CD4-positive, alpha-beta T cell treated with Interleukin-15 for 1 hour (primary cell): ENCODE data around the gene DTNA.
"Not testable (repeated sequence)": the region's sequence is repeated elsewhere in the genome, so short reads cannot be mapped to it uniquely, and the experiment has no call there.

Source experiments
- DNase-seq: peaks from one replicate; pipeline ENCODE4 v3.0.0-alpha.2; 2020

The DTNA gene

DNA sequence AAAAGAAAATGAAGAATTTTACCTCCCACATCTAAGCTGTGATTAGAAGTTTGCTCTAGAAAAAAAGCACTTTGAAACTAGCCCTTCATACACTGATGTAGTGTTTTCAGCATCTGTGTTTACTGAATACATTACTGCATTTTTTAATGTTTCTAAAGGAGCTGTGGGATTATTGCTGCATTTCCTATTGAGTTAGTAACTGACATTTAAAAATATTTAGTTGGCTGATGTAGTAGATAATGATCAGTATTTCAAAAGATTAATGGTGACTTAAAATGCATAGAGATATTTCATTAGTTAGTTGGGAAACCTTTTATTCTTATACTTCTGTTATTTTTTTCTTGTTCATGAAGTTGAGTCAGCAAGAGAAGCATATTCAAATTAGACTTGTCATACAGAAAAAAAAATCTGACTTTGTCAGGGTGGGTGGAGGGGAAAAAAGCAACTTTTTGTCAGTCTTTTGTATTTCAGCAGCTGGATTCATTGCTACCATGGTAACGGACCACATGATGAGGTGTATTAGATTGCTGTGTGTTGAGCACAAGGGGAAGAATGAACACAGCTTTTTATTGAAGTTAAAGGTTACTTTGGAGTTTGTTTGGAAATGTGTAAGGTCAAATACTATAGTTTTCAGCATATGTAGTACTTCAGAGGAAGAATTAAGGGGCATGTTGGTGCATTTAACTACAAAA, at the start of gene DTNA:
DTNA (plus strand) TSS at position 549 of the 692 bp plus-strand sequence. CDS start 45,679 bp downstream, outside the sequence.
- DNase-seq, result peak; percentile 18

DNA sequence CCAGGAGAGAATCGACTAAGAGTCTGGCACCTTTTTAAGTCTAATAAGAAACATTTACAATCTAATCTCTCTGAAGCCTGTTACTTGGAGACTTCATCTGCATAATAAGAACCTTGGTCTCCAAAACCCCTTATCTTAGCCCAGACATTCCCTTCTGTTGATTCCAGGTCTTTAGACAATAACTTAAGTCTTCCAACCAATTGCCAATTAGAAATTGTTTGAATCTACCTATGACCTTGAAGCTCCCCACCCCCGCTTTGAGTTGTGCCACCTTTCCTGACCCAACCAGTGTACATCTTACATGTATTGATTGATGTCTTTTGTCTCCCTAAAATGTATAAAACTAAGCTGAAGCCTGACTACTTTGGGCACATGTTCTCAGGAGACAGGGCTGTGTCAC, 49.5 kb upstream of the DTNA start:
- DNase-seq, result no peak

DNA sequence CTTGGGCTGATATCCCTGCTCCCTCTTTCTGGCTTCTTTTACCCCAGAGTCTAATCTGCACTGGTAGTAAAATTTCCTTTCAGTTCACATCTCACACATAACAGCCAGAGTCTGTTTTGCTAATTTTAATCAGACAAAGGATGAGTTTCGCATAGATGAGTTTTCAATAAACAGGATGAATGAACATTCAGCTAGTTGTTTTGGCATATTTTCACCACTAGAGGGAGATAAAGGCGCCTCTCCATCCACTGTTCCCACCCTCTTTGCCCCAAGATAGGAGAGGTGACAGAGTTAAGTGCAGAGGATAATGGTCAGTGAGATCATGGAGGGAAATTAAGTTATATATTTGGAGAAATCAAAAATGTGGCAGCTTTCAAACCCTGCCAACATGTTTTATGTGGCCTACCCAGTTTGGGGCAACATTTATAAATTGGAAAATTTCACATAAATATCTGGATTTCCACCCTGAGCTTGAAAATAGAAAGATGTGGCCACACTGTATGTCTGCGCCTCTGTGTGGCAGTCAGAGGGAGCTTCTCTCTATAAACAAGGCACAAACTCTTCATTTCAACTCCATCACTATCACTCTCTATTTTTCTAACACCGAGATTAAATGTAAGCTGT, 48.5 kb upstream of the DTNA start:
- no peak for DNase-seq

DNA sequence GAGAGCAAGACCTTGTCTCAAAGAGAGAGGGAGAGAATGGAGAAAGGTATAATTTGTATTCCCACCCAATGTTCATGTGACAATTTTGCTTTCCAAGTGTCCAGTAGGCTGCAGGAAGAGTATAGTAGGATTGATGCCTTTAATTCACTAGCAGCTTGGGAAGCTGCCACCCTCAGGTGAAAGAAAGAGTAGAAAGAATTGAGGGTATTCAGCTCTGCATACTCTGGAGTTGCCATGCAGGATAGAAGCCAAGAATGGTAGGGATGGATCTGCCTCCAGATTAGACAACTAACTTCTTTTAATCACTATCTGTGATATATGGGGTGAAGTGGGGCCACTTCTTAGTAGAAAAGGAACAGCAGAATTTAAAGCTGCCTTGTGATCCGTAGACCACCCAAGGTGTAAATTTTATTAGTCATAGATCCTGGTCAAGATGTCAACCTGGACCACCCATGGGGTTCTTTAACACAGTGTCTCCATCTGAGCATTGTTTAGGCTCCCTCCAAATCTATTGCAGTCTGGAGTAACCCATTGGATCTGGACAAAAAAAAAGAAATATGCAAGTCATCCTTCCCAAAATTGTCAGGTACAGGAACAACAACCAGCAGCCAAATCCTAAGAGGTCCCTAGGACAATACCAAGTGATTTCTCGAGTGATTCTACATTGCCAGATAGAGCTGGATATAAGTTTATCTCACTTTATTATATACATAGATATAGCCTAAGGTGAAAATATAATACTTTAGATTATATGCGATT, 33.1 kb upstream of the DTNA start:
- no peak for DNase-seq

DNA sequence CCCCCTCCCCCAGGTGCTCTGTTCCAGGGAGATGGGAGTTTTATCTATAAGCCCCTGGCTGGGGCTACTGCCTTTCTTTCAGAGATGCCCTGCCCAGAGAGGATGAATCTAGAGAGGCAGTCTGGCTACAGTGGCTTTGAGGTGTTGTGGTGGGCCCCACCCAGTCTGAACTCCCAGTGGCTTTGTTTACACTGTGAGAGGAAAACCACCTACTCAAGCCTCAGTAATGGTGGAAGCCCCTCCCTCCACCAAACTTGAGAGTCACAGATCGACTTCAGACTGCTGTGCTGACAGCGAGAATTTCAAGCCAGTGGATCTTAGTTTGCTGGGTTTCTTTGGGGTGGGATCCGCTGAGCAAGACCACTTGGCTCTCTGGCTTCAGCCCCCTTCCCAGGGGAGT, 20.3 kb upstream of the DTNA start:
- DNase-seq, result not testable (repeated sequence)

DNA sequence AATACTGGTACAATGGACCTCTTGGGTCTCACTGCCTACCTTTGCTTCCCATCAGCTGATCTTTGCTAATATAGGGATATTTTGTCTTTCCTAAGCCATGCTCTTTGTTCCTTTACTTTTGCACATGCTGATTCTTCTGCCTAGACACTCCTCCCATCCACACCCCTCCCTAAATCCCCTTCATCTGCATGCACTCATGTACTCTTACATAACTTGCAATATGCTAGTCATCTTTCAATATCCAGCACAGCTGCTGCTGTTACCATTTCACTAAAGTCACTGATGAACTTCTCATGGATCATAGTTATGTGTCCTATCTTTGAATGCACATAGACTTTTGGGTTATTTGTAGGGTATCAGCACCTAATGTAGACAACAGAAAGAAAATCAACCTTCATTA, 18.5 kb upstream of the DTNA start:
- DNase-seq, result no peak

DNA sequence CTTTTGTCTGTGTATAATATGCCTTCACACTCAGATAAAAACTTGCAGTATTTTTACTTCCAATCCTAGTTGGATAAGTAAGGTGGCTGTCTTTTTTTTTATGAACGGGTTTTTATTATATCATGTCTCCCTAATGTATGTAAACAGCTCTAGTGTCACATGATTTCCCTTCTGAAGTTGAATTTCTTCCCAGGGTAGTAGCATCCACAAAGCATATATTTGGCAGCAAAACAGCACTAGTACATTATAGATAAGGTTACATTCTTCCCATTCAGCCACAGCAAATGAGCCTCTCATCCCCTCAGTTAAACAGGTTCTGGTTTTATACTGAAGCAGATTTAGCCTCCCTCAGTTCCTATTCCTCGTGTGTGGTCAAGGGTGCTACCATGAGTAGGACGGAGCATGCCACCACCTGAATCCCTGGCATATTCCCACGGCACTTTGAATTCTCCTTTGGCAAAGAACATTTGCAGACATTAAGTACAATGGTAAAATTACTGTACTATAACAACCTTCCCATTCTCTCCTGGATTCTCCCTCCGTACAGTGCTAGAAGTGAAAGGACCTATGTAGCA, 15.4 kb upstream of the DTNA start:
- no peak for DNase-seq

DNA sequence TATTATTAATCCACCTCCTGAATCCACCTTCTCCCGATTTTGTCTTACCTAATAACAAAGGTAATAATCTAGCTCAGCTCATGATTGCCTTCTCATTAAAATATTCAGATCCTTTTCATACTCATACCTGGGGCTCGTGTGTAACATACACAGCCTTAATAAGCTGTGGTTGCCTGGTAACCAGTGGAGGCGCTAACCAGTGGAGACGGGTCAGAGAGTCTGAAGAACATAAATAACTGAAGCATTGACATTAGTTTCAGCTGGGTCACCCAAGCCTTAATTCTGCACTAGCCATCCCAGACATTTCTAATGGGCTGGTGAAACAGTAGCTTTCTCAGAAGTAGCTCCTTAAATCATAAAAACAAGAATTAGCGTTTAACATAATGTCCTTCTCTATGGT, 14.8 kb upstream of the DTNA start:
- no peak for DNase-seq

DNA sequence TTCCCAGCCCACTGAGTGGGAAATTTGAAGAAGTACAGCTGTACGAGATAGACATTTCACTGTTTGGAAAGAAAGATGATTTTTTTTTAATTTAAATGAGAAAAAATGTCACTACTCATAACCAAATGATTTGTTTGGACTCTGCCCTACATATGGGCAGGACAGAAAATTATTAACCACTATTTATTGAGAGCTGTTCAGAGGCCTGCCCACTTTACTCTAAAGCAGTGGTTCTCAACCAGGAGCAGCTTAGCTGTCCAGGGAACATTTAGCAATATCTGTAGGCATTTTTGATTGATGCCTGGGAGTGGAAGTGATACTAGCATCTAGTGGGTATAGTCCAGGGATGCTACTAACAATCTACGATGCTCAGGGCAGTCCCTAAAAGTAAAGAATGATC, 13.4 kb upstream of the DTNA start:
- no peak for DNase-seq

DNA sequence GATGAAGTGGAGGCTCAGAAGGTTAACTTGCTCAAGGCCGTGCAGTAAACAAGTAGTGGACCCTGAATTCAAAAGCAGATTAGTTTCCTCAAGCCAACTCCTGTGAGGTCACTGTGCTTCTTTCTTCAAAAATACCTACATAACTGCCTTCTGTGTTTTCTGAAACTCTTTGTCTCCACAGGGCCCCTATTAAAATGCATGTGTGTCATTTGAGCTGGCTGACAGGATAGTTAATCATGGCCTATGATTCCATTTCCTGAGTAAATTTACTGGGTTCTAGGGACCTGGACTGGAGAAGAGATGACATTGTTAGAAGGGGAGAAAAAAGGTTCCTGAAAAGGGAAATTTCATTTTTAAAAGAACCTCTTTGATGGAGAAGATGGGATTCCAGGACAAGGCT, 12.9 kb upstream of the DTNA start:
- DNase-seq, result no peak

DNA sequence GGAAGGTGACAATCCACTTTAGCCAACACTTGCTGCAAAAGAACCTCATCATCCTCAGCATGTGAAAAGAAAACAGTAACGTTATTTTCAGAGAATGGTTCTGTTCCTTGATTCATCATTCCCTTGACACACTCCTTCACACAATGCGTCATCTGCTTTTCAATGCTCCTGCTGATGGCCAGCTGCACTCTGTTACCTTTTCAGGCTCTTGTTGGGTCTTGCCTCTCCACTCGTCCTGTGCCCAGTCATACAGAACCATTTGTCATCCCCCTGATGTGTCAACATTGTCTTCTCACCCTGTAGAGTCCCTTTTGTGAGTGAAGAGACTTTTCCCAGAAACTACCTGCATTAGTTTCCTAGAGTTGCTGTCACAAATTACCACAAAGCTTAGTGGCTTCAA, 12.2 kb upstream of the DTNA start:
- no peak for DNase-seq

DNA sequence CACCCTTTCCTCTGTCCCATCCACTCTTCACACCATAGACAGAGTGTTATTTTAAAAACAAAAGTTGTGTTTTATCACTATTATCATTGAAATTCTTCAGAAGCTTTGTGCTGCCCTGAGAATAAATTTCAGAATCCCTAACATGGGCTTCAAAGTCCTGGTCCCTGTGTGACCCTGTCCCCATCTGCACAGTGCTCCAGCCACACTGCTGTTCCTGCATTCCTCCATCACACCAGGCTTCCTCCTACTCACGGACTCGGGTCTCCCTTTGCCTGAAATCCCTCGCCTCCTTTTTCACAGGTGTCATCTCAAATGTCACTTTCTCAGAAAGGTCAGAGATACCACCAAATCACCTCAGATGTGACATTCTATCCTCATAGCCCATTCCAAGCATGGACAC, 8.2 kb upstream of the DTNA start:
- no peak for DNase-seq

DNA sequence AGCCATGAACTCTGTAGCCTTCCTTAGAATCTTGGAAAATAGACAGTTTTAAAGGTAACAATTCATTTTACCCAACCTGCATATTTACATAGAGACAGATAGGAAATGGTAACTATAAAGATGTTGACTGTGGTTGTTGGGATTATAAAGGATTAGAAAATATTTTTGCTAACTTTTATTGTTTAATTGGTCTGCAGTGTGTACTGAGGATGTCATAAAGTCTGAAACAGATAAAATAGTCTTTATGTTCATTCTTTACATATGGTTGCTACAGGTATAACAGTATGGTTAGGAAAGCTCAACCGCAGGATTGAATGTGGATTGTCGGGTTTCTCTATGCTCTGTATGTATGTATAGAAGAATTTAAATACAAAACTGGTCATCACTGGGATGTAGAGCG, 7.3 kb upstream of the DTNA start:
- DNase-seq, result no peak

DNA sequence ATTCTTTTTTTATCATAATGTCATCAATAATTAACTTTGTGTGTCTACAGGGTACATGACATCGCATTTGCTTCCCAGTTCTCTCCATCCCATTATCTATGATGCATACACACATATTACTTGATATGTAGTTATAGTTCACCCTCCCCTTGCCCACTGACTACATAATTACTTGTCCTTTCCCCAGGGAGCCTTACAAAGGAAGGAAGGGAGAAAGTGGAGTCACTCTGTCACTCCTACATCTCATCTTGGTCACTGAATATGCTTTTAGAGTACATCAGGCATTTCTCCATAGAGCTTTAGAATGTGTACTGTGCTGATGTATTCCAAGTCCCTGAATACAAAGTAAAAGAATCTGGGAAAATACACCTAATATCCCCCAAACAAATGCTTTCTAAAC, 6.0 kb upstream of the DTNA start:
- no peak for DNase-seq

DNA sequence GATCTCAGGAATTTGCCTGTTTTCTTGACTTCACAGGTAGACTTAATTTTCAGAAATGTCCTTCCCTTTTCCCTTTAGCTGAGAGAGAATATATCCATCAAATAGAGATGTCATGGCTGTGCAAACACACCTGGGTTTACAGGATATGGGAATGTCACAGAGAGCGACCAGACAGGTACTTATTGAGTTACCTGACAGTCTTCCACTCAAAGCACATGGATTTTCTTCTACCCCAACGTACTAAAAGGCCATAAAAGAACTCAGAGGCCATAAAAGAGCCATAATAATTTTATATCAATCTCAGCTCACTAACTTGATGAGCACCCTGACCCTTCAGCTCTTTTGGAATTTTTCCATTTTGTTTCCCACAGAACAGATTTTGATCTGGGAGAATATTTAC, 5.3 kb upstream of the DTNA start:
- DNase-seq, result no peak

DNA sequence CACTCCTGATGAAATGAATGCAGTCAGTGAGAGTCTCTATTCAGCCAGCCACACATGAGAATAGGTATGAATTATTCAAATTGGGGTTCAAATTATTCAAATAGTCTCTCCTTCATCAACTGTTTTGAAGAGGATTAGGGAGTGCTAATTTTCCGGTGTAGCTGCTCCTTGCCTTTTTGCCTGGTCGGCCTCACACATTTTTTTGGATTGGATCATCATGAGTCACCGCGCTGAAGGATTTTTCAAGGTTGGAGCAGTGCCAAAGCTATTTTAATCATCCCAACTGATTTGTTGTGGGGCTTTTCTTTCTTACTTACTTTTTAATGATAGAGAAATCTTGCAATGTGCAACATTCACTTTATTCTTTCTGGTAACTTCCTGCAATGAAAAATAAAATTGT, 2.4 kb upstream of the DTNA start:
- DNase-seq, result no peak

DNA sequence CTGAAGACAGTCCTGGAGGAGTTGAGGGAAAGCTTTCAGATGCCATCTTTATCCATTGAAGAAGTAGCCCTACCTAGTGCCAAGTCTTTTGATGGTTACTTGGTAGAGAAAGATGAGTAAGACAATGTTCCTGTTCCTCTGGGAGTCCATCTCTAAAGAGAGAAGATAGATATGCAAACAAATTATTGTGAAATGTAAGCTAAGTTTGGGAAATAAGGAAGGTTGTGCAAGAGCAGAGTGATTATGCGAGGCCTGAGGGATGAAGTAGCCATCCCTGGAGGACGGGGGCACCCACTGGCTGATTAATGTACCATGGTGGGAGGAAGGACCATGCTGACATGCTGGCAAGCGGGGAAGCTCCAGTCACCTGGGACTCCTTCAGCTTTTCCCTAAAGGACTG, 994 bp upstream of the DTNA start:
- no peak for DNase-seq

DNA sequence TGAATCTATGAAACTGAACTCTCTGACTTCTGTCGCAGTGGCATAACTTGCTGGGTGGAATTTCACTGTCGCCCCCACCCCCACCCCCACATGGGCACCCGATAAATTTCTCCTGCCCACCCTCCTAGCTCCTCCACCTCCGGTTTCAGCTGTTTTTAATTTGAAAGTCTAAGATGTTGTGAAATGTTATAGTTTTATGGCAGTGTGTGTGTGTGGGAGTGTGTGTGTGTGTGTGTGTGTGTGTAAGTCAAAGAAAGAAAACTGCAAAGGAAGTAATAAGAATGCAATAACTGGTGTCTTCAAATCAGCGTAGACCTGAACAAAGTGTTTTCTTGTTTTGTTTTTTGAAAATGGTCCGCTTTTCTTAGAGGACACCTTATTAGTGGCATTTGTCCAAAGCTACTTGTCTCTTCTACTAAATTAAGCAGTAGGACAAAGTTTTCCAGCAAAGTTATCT, 388 bp downstream of the DTNA start:
- DNase-seq, result no peak

DNA sequence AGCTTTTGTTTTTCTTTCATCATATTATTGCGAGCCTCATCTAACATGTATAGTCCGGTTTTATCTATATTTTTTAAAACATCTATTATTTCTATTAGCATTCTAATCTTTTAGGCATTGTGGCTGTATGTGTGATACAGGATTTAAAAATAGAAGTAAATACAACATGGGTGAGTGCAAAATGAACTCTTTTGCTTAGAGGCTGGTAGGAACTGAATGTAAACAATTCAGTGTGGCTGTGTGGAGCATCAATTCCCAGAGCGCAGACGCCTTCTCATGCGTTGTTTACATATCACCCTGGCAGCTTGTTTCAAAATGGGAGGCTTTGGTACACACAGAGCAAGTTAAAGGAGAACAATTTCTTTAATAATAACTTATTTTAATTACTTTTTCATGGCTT, 836 bp downstream of the DTNA start:
- DNase-seq, result no peak

DNA sequence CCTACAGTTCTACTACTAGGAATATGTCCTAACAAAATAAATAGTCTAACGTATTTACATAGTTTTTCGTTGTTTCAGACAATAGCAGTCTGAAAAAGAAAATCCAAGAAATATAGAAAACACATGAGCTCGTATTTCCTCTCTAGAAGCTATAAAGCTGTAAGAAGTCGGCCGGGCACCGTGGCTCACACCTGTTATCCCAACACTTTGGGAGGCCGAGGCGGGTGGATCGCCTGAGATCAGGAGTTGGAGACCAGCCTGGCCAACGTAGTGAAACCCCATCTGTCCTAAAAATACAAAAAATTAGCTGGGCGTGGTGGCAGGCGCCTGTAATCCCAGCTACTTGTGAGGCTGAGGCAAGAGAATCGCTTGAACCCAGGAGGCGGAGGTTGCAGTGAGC, 6.0 kb downstream of the DTNA start:
- DNase-seq, result not testable (repeated sequence)

DNA sequence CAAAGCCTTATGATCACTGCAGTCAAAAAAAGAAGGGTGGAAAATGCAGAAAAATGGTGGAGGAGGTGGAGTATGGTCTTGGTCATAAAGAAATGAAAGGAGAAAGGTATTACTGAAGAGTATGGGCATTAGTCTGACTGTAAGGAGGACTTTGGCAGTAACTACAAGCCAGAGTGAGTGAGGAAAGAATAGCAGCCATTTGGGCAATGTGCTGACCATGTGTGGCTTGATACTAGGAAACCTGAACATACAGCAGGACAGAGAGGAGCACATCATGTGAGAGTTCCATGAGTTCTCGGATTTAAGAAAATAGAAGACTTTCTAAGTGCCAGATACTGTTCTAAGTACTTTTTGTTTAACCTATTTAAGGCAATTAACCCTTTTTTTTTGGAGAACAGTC, 8.5 kb downstream of the DTNA start:
- DNase-seq, result no peak

DNA sequence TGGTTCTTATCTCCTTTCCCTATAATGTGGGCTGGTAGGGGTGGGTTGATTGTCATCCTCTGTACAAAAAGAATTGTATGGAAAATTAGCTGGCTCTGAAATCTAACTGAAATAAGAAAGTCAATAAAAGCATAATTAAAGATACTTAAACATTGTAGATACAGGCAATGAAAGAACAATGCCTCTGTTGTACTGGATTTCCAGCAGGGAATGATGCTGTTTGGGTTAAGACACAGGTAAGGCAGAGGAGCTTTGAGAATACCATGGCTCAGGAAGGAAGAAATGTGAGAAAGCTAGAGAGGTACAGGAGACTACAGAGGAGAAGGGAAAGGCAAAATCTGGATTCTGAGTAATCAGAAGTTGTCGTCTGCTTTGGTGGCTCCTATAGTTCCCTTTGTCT, 10.1 kb downstream of the DTNA start:
- DNase-seq, result no peak

DNA sequence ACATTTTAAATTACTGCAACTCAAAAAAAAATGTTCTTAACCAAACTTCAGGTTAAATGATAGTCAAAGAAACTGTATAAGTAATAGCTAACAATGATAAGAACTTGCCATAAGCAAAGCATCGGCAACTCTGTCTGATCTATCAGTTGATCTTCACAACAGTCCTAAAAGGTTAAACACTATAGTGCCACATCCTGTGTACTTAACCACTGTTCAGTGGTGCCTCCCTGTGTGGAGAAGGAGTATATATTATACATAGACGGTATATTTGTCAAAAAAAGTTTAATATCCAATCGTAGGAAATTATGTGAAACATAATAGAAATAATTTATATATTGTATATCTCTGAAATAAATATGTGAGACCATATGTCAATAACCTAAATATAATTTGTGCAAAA, 13.0 kb downstream of the DTNA start:
- no peak for DNase-seq

DNA sequence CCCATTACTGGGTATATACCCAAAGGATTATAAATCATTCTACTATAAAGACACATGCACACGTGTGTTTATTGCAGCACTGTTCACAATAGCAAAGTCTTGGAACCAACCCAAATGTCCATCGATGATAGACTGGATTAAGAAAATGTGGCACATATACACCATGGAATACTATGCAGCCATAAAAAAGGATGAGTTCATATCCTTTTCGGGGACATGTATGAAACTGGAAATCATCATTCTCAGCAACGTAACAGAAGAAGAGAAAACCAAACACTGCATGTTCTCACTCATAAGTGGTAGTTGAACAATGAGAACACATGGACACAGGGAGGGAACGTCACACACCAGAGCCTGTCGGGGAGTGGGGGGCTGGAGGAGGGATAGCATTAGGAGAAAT, 15.6 kb downstream of the DTNA start:
- not testable (repeated sequence) for DNase-seq
